Prostate gland (tissue), 2 donors: ENCODE results near the gene SESN3. TPM values are rescaled to one million over a fixed set of nuclear protein-coding genes. Genes with fewer than 3 reads are reported as not detected.

Experiments
- DNase-seq: peaks from one replicate; pipeline ENCODE4 v3.0.0-alpha.2; 2019; ENCODE audit warnings: low spot score
- H3K27ac ChIP-seq, 2 donors: fragments of 200-600 bp; sonication (generic); 2 replicates each; pipeline ENCODE4 v1.5.1; 2017 to 2019
- H3K27me3 ChIP-seq: fragments of 200-600 bp; sonication (generic); replicated peaks from 2 replicates; pipeline ENCODE4 v1.5.1; 2019; ENCODE audit not compliant: insufficient read depth
- H3K36me3 ChIP-seq, 2 donors: fragments of 200-600 bp; sonication (generic); 1 replicate in 1 of 2; 2 replicates in 1 of 2; pipeline versions ENCODE4 v1.5.1 to v1.8.1; 2017 to 2019
- H3K4me1 ChIP-seq: fragments of 200-600 bp; sonication (generic); replicated peaks from 2 replicates; pipeline ENCODE4 v1.5.1; 2019
- H3K4me3 ChIP-seq, 2 donors: fragments of 200-600 bp; sonication (generic); 2 replicates each; pipeline ENCODE4 v1.5.1; 2017 to 2019
- H3K9me3 ChIP-seq: fragments of 200-600 bp; sonication (generic); 2 replicates; pipeline ENCODE4 v1.5.1; 2017
- POLR2A ChIP-seq: fragments of 450-650 bp; IDR thresholded peaks from one replicate; pipeline ENCODE4 v1.6.1; 2016; ENCODE audit warnings: antibody characterized with exemption, mild to moderate bottlenecking
- POLR2AphosphoS5 ChIP-seq: sonication (generic); formaldehyde crosslinking; IDR thresholded peaks from one replicate; pipeline ENCODE4 v1.6.1; 2017; ENCODE audit warnings: antibody characterized with exemption
- WGBS: methylation state at CpG from one replicate; pipeline ENCODE4 v1.1.5; 2018; 5-methylcytosine and 5-hydroxymethylcytosine counted together
- intact Hi-C: fragments of 100-400 bp; cut with DNase I; formaldehyde crosslinking; loops from one replicate; pipeline ENCODE4 v1.14.2; 2022
- total RNA-seq, 2 donors: library from RNA; depleted of rRNA; stranded (reverse); fragments of >200 nt; gene quantifications; one replicate each; pipeline ENCODE4 v1.1.0, GENCODE V29; 2016
- TF ChIP-seq, protein P1 (sequence below), 4 experiments: fragments of 200-600 bp in 2 of 4; fragments of 450-650 bp in 2 of 4; sonication (generic) in 2 of 4; IDR thresholded peaks; 1 replicate in 3 of 4; 2 replicates in 1 of 4; pipeline ENCODE4 v1.5.1; 2016 to 2019; ENCODE audit warnings: antibody characterized with exemption in 4 of 4, mild to moderate bottlenecking in 2 of 4, moderate library complexity in 2 of 4

SESN3 gene
- total RNA-seq, 2 donors from 2014 or later = 21.3 to 33.8 TPM

GRCh38 chr11:95264881-95265280, 33.9 kb upstream of the SESN3 start:
- no peak overlapping the region for H3K27ac ChIP-seq
- H3K27me3 ChIP-seq = no peaks in the 10 kb centered on the region
- no peaks in the 10 kb centered on the region for H3K4me1 ChIP-seq
- H3K36me3 ChIP-seq = no peaks in the 10 kb centered on the region
- TF ChIP-seq POLR2AphosphoS5 (no peak), POLR2A (no peak)
- TF ChIP-seq, protein P1, sequence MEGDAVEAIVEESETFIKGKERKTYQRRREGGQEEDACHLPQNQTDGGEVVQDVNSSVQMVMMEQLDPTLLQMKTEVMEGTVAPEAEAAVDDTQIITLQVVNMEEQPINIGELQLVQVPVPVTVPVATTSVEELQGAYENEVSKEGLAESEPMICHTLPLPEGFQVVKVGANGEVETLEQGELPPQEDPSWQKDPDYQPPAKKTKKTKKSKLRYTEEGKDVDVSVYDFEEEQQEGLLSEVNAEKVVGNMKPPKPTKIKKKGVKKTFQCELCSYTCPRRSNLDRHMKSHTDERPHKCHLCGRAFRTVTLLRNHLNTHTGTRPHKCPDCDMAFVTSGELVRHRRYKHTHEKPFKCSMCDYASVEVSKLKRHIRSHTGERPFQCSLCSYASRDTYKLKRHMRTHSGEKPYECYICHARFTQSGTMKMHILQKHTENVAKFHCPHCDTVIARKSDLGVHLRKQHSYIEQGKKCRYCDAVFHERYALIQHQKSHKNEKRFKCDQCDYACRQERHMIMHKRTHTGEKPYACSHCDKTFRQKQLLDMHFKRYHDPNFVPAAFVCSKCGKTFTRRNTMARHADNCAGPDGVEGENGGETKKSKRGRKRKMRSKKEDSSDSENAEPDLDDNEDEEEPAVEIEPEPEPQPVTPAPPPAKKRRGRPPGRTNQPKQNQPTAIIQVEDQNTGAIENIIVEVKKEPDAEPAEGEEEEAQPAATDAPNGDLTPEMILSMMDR (IDR thresholded peaks at IDR 0.05) = no peak
- no peak for DNase-seq
- 90% methylated on average over 8 of the region's 8 CpGs for WGBS
- intact Hi-C loops = no loop called here
- H3K9me3 ChIP-seq = no peaks in the 10 kb centered on the region
- H3K4me3 ChIP-seq = no peak overlapping the region

GRCh38 chr11:95262994-95263765, 32.2 kb upstream of the SESN3 start:
- Histone ChIP-seq H3K27me3 (no peaks in the 10 kb centered on the region), H3K27ac (no peak overlapping the region), H3K4me3 (no peak overlapping the region), H3K9me3 (no peaks in the 10 kb centered on the region), H3K36me3 (no peaks in the 10 kb centered on the region), H3K4me1 (no peaks in the 10 kb centered on the region)
- 87% methylated on average over 2 of the region's 2 CpGs for WGBS
- no peak for TF ChIP-seq POLR2A
- no peak for TF ChIP-seq POLR2AphosphoS5
- TF ChIP-seq, protein P1 (IDR thresholded peaks at IDR 0.05) = no peak
- no peak for DNase-seq
- intact Hi-C loops = no loop called here

DNA sequence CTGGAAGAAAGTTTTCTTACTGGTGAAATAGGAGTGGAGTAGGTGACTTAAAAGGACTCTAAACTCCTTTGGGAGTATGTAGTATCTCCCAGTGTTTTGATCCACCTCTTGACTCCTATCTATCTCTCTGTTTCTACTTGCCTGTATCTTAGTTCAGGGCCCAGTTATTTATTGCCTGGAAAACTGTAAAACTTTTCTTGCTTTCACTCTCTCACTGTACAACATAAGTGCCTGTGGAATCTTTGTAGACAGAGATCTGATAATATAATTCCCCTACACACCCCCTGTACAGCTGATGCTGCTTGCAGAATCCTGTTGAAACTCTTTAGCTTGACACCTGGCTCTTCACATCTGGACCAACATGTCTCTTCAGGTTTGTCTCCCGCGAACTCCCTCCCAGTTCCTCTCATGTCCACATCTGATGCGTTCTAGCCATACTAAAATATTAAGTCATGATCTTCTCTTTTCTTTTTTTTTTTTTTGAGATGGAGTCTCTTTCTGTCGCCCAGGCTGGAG, 26.5 kb upstream of the SESN3 start:
- WGBS = 51% methylated on average over 4 of the region's 4 CpGs
- Histone ChIP-seq H3K9me3 (no peaks in the 10 kb centered on the region), H3K36me3 (no peaks in the 10 kb centered on the region), H3K4me1 (no peaks in the 10 kb centered on the region), H3K4me3 (no peak overlapping the region), H3K27ac (no peak overlapping the region), H3K27me3 (no peaks in the 10 kb centered on the region)
- DNase-seq = no peak
- TF ChIP-seq, protein P1 (IDR thresholded peaks at IDR 0.05) = no peak
- TF ChIP-seq POLR2A = no peak
- TF ChIP-seq POLR2AphosphoS5 = no peak
- intact Hi-C loops = no loop called here

- Histone ChIP-seq H3K27ac (no peak overlapping the region), H3K27me3 (no peaks in the 10 kb centered on the region), H3K4me3 (no peak overlapping the region), H3K9me3 (no peaks in the 10 kb centered on the region), H3K36me3 (no peaks in the 10 kb centered on the region), H3K4me1 (no peaks in the 10 kb centered on the region)
- intact Hi-C loops = no loop called here
- no peak for DNase-seq
- 89% methylated on average over 9 of the region's 9 CpGs for WGBS
- TF ChIP-seq POLR2AphosphoS5 = no peak
- TF ChIP-seq, protein P1 (IDR thresholded peaks at IDR 0.05) = no peak
- no peak for TF ChIP-seq POLR2A
Measured at GRCh38 chr11:95256321-95256779, 25.3 kb upstream of the SESN3 start.
